Neural progenitor cell (in vitro differentiated cells): ENCODE data around the gene GFER. TPM values are rescaled to one million over a fixed set of nuclear protein-coding genes. Genes with fewer than 3 reads are reported as not detected.

ENCODE experiments used
- DNase-seq: peaks from one replicate; pipeline ENCODE4 v3.0.0-alpha.2; 2016; ENCODE audit warnings: low spot score
- H2AFZ ChIP-seq: fragments of 200-600 bp; sonication (generic); replicated peaks from 2 replicates; pipeline ENCODE4 v1.6.1; 2016; ENCODE audit warnings: antibody characterized with exemption
- H3F3A ChIP-seq: fragments of 200-600 bp; sonication (generic); 2 replicates; pipeline ENCODE4 v1.6.1; 2016; ENCODE audit warnings: antibody characterized with exemption, low read depth
- H3K27ac ChIP-seq: fragments of 200-600 bp; sonication (generic); 2 replicates; pipeline ENCODE4 v1.5.1; 2016; ENCODE audit warnings: mild to moderate bottlenecking
- H3K27me3 ChIP-seq: fragments of 200-600 bp; sonication (generic); 2 replicates; pipeline ENCODE4 v1.6.1; 2016; ENCODE audit warnings: mild to moderate bottlenecking, moderate library complexity
- H3K36me3 ChIP-seq: fragments of 200-600 bp; sonication (generic); 2 replicates; pipeline ENCODE4 v1.5.1; 2016
- H3K4me1 ChIP-seq: fragments of 200-600 bp; sonication (generic); 2 replicates; pipeline ENCODE4 v1.6.1; 2016; ENCODE audit warnings: mixed run types
- H3K4me2 ChIP-seq: fragments of 200-600 bp; sonication (generic); 2 replicates; pipeline ENCODE4 v1.6.1; 2016
- H3K4me3 ChIP-seq: fragments of 200-600 bp; sonication (generic); 2 replicates; pipeline ENCODE4 v1.5.1; 2016
- H3K79me2 ChIP-seq: fragments of 200-600 bp; sonication (generic); 2 replicates; pipeline ENCODE4 v1.6.1; 2016; ENCODE audit warnings: low read depth
- H3K9ac ChIP-seq: fragments of 200-600 bp; sonication (generic); 2 replicates; pipeline ENCODE4 v1.6.1; 2016
- H3K9me3 ChIP-seq: fragments of 200-600 bp; sonication (generic); 2 replicates; pipeline ENCODE4 v1.5.1; 2016; ENCODE audit warnings: low read depth
- H4K20me1 ChIP-seq: fragments of 200-600 bp; sonication (generic); 2 replicates; pipeline ENCODE4 v1.6.1; 2016; ENCODE audit warnings: low read depth
- H3K27ac Mint-ChIP-seq: 3 replicates; pipeline ENCODE4 v1.8.0; 2021; ENCODE audit warnings: mixed read lengths
- H3K27me3 Mint-ChIP-seq: 2 replicates; pipeline ENCODE4 v1.8.0; 2022; ENCODE audit warnings: low read depth, mild to moderate bottlenecking, inconsistent platforms, moderate library complexity, mixed read lengths; ENCODE audit not compliant: insufficient read depth
- H3K36me3 Mint-ChIP-seq: 3 replicates; pipeline ENCODE4 v1.8.0; 2021; ENCODE audit warnings: mixed read lengths
- H3K4me1 Mint-ChIP-seq: 3 replicates; pipeline ENCODE4 v1.8.0; 2021; ENCODE audit warnings: mixed read lengths
- H3K4me3 Mint-ChIP-seq: 3 replicates; pipeline ENCODE4 v1.8.0; 2021; ENCODE audit warnings: mild to moderate bottlenecking, moderate library complexity, mixed read lengths
- H3K9me3 Mint-ChIP-seq: 3 replicates; pipeline ENCODE4 v1.8.0; 2020; ENCODE audit warnings: mixed read lengths
- CTCF ChIP-seq: fragments of 200-600 bp; sonication (generic); IDR thresholded peaks from 2 replicates; pipeline ENCODE4 v1.5.1; 2017; ENCODE audit warnings: antibody characterized with exemption, mild to moderate bottlenecking
- EZH2 ChIP-seq: fragments of 200-600 bp; sonication (generic); IDR thresholded peaks from 2 replicates; pipeline ENCODE4 v1.6.1; 2017; ENCODE audit warnings: antibody characterized with exemption, mild to moderate bottlenecking, moderate library complexity
- EZH2phosphoT487 ChIP-seq: fragments of 200-600 bp; sonication (generic); IDR thresholded peaks from 2 replicates; pipeline ENCODE4 v1.6.1; 2017; ENCODE audit warnings: antibody characterized with exemption
- total RNA-seq: library from RNA; depleted of rRNA; stranded (reverse); fragments of >200 nt; gene quantifications from 2 replicates; pipeline ENCODE4 v1.2.3, GENCODE V29; 2015; ENCODE audit warnings: low replicate concordance

Gene GFER
- total RNA-seq, 1 donor from 2014 or later, result 35.1 TPM

- no peaks in the 10 kb centered on the region for H3K27me3 ChIP-seq
- no peak for DNase-seq
- H4K20me1 ChIP-seq, result peaks cover 31% of the 10 kb centered on the region
- peaks cover 44% of the 10 kb centered on the region for H3K79me2 ChIP-seq
- no peaks in the 10 kb centered on the region for H3K36me3 ChIP-seq
- H3K9me3 ChIP-seq, result no peaks in the 10 kb centered on the region
- TF ChIP-seq EZH2 (no peak), CTCF (no peak), EZH2phosphoT487 (no peak)
- H2AFZ ChIP-seq, result no peak within 1 kb of the TSS
- H3F3A ChIP-seq, result peaks cover 33% of the 10 kb centered on the region
- peaks cover 12% of the 10 kb centered on the region for H3K36me3 Mint-ChIP-seq
- peak within 1 kb of the TSS; percentile 98 for H3K4me3 ChIP-seq
- H3K27ac ChIP-seq, result no peak within 1 kb of the TSS
- H3K4me3 Mint-ChIP-seq, result peak within 1 kb of the TSS; percentile 95
- H3K4me2 ChIP-seq, result peak within 1 kb of the TSS; percentile 90
- H3K4me1 Mint-ChIP-seq, result peaks cover 25% of the 10 kb centered on the region
- peaks cover 2% of the 10 kb centered on the region for H3K27me3 Mint-ChIP-seq
- H3K4me1 ChIP-seq, result peaks cover 17% of the 10 kb centered on the region
- no peaks in the 10 kb centered on the region for H3K9me3 Mint-ChIP-seq
- H3K27ac Mint-ChIP-seq, result no peak within 1 kb of the TSS
- H3K9ac ChIP-seq, result peak within 1 kb of the TSS; percentile 98
Observed at GRCh38 chr16:1966460-1966859, 17.5 kb upstream of the GFER start, which contains the start of gene RNF151. Gene RNF151, plus strand, starts transcription at chr16:1966856. Its CDS starts 26 bp downstream, at chr16:1966882.

GRCh38 chr16:1968146-1968953 is 15.6 kb upstream of the GFER start:
- Histone ChIP-seq H3F3A (peaks cover 14% of the 10 kb centered on the region), H3K4me3 (no peak overlapping the region), H3K79me2 (peaks cover 46% of the 10 kb centered on the region), H4K20me1 (peaks cover 22% of the 10 kb centered on the region), H3K9ac (no peak overlapping the region), H3K27me3 (no peaks in the 10 kb centered on the region), H3K9me3 (no peaks in the 10 kb centered on the region), H3K4me1 (peaks cover 14% of the 10 kb centered on the region), H3K4me2 (no peak overlapping the region), H3K27ac (no peak overlapping the region), H2AFZ (no peak overlapping the region), H3K36me3 (no peaks in the 10 kb centered on the region)
- H3K27ac Mint-ChIP-seq, result no peak overlapping the region
- DNase-seq, result no peak
- H3K27me3 Mint-ChIP-seq, result peaks cover 2% of the 10 kb centered on the region
- no peaks in the 10 kb centered on the region for H3K9me3 Mint-ChIP-seq
- TF ChIP-seq CTCF, result no peak
- TF ChIP-seq EZH2phosphoT487, result no peak
- TF ChIP-seq EZH2, result no peak
- peaks cover 31% of the 10 kb centered on the region for H3K4me1 Mint-ChIP-seq
- H3K36me3 Mint-ChIP-seq, result peaks cover 5% of the 10 kb centered on the region
- peak overlapping the region; percentile 54 for H3K4me3 Mint-ChIP-seq

DNA sequence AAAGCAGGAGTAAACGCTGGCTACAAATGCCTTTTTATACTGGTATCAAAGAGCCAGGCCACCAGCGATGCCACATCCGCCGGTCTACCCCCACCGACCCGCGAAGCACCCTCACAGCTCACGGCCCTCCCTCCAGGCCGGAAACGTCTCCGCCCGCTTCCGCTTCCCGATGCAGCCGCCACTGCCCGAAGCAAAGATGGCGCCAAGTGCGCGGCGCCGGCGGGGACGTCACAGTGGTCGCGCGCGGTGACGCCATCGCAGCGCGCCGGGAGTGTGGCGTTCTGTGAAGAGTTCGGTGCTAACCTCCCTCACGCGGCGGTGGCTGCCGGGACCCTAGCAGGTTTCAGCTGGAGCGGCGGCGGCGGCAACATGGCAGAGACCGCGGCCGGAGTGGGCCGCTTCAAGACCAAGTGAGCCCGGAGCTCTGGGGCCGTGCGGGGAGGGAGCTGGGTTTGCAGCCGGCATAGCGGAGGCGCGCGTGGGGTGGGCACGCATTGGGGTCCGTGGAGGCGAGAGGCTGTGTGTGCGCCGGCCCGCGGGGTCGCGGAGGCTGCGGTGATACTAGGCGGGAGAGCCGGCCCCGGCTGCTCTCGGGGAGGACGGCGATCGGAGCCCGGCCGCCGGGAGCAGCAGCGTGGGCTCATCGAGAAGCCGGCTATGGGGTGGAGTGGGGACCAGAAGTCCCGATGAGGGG is 12.1 kb upstream of the GFER start, which contains the start of gene TBL3:
TBL3 (plus strand) TSS at position 258 of the 694 bp plus-strand sequence; CDS start at position 370, 112 bp downstream.
- Mint-ChIP-seq H3K27ac (peak within 1 kb of the TSS; percentile 91), H3K4me3 (peak within 1 kb of the TSS; percentile 95)

More for the DNA sequence above, 12.1 kb upstream of the GFER start, which contains the start of gene TBL3:
- H3K4me1 Mint-ChIP-seq, result peaks cover 18% of the 10 kb centered on the region
- Histone ChIP-seq H4K20me1 (peaks cover 15% of the 10 kb centered on the region), H3K9ac (peak within 1 kb of the TSS; percentile 95), H3K27me3 (no peaks in the 10 kb centered on the region), H3K79me2 (peaks cover 25% of the 10 kb centered on the region), H3F3A (peaks cover 4% of the 10 kb centered on the region), H3K27ac (peak within 1 kb of the TSS; percentile 24), H3K4me1 (peaks cover 4% of the 10 kb centered on the region), H2AFZ (peak within 1 kb of the TSS; percentile 38), H3K9me3 (no peaks in the 10 kb centered on the region), H3K4me3 (peak within 1 kb of the TSS; percentile 91), H3K4me2 (peak within 1 kb of the TSS; percentile 86), H3K36me3 (no peaks in the 10 kb centered on the region)
- TF ChIP-seq CTCF (no peak), EZH2phosphoT487 (peak; percentile 19), EZH2 (no peak)
- H3K27me3 Mint-ChIP-seq, result peaks cover 2% of the 10 kb centered on the region
- peak; percentile 96 for DNase-seq
- peaks cover 3% of the 10 kb centered on the region for H3K36me3 Mint-ChIP-seq
- no peaks in the 10 kb centered on the region for H3K9me3 Mint-ChIP-seq
